Gastrocnemius medialis (tissue), 4 donors: ENCODE measurements around the gene CDK5RAP3. TPM values are rescaled to one million over a fixed set of nuclear protein-coding genes. Genes with fewer than 3 reads are reported as not detected.

Experiments used
- ATAC-seq, 2 donors: fragments of 150-250 bp; one replicate each; pipeline ENCODE4 v1.9.1; 2016
- DNase-seq, 2 donors: peaks; one replicate each; pipeline ENCODE4 v3.0.0-alpha.2; 2019
- H3K27ac ChIP-seq, 4 donors: fragments of 200-600 bp; sonication (generic); 1 replicate in 1 of 4; 2 replicates in 3 of 4; pipeline ENCODE4 v1.5.1; 2016 to 2018; ENCODE audit warnings: mild to moderate bottlenecking in 2 of 4, moderate library complexity in 1 of 4
- H3K27me3 ChIP-seq, 3 donors: fragments of 200-600 bp; sonication (generic) in 2 of 3; 1 replicate in 1 of 3; 2 replicates in 2 of 3; pipeline versions ENCODE4 v1.5.1 to v1.6.0; 2016 to 2019; ENCODE audit warnings: mild to moderate bottlenecking in 1 of 3, moderate library complexity in 1 of 3
- H3K36me3 ChIP-seq, 2 donors: fragments of 200-600 bp; sonication (generic) in 1 of 2; one replicate each; pipeline ENCODE4 v1.5.1; 2017 to 2018
- H3K4me1 ChIP-seq, 2 donors: fragments of 200-600 bp; sonication (generic) in 1 of 2; one replicate each; pipeline ENCODE4 v1.5.1; 2016 to 2017; ENCODE audit warnings: mild to moderate bottlenecking in 2 of 2
- H3K4me3 ChIP-seq, 4 donors: fragments of 200-600 bp; sonication (generic) in 3 of 4; 1 replicate in 1 of 4; 2 replicates in 3 of 4; pipeline ENCODE4 v1.5.1; 2016 to 2019; ENCODE audit warnings: mild to moderate bottlenecking in 2 of 4
- H3K9me3 ChIP-seq, 3 donors: fragments of 200-600 bp; sonication (generic) in 2 of 3; 1 replicate in 1 of 3; 2 replicates in 2 of 3; pipeline ENCODE4 v1.5.1; 2016 to 2019
- CTCF ChIP-seq, 5 experiments: fragments of 450-650 bp in 3 of 5; fragments of 200-600 bp in 2 of 5; sonication (generic) in 2 of 5; IDR thresholded peaks in 4 of 5; conservative IDR thresholded peaks in 1 of 5; 1 replicate in 4 of 5; 2 replicates in 1 of 5; pipeline ENCODE4 v1.5.1; 2016 to 2019; ENCODE audit warnings: antibody characterized with exemption in 5 of 5, mild to moderate bottlenecking in 3 of 5, moderate library complexity in 3 of 5
- POLR2A ChIP-seq, 2 donors: fragments of 450-650 bp; IDR thresholded peaks; one replicate each; pipeline ENCODE4 v1.6.1; 2017; ENCODE audit warnings: antibody characterized with exemption in 2 of 2, mild to moderate bottlenecking in 2 of 2, moderate library complexity in 2 of 2
- in situ Hi-C, 4 donors: fragments of 200-750 bp; cut with MboI; loops; one replicate each; pipeline versions ENCODE4 v1.15.0 to v1.8.0; 2017; ENCODE audit warnings: low sequenced_read_pairs in 4 of 4
- intact Hi-C: fragments of 100-400 bp; cut with DNase I; formaldehyde crosslinking; loops from one replicate; pipeline ENCODE4 v1.15.1; 2023; ENCODE audit warnings: low total_unique reads
- total RNA-seq, 4 donors: library from RNA; depleted of rRNA; stranded (reverse); fragments of >200 nt; gene quantifications; one replicate each; pipeline versions ENCODE4 v1.1.0 to v1.2.3, GENCODE V29; 2016

CDK5RAP3 gene
- total RNA-seq, 4 donors from 2014 or later, result 14.2 to 35.9 (median 27.8) TPM

- Histone ChIP-seq H3K27me3 (no peaks in the 10 kb centered on the region), H3K9me3 (no peaks in the 10 kb centered on the region), H3K4me3 (no peak overlapping the region), H3K4me1 (no peaks in the 10 kb centered on the region), H3K27ac (no peak overlapping the region), H3K36me3 (no peaks in the 10 kb centered on the region)
- in situ Hi-C loops, result no loop called here
- ATAC-seq (no peak), DNase-seq (no peak)
- intact Hi-C loops, result no loop called here
- no peak for TF ChIP-seq CTCF (IDR thresholded peaks at IDR 0.05 in 4 of 5, conservative IDR thresholded peaks at IDR 0.05 in 1 of 5)
- TF ChIP-seq POLR2A (IDR thresholded peaks at IDR 0.05), result no peak
Observed at GRCh38 chr17:47989159-47989558, 18.2 kb downstream of the CDK5RAP3 start.

- no peak overlapping the region for H3K27ac ChIP-seq
- no peaks in the 10 kb centered on the region for H3K36me3 ChIP-seq
- no peaks in the 10 kb centered on the region for H3K9me3 ChIP-seq
- no peak overlapping the region for H3K4me3 ChIP-seq
- no peaks in the 10 kb centered on the region for H3K27me3 ChIP-seq
- no peaks in the 10 kb centered on the region for H3K4me1 ChIP-seq
- no peak for DNase-seq
- TF ChIP-seq CTCF (IDR thresholded peaks at IDR 0.05 in 4 of 5, conservative IDR thresholded peaks at IDR 0.05 in 1 of 5), result no peak
- no peak for TF ChIP-seq POLR2A (IDR thresholded peaks at IDR 0.05)
- intact Hi-C loops (no loop called here), in situ Hi-C loops (no loop called here)
- no peak for ATAC-seq
Observed at GRCh38 chr17:47989700-47990099, 18.8 kb downstream of the CDK5RAP3 start.

GRCh38 chr17:47990962-47991731 is 20.2 kb downstream of the CDK5RAP3 start:
- Histone ChIP-seq H3K36me3 (no peaks in the 10 kb centered on the region), H3K4me3 (no peak overlapping the region), H3K27ac (no peak overlapping the region), H3K27me3 (no peaks in the 10 kb centered on the region), H3K4me1 (no peaks in the 10 kb centered on the region), H3K9me3 (no peaks in the 10 kb centered on the region)
- DNase-seq (no peak), ATAC-seq (no peak)
- TF ChIP-seq POLR2A (IDR thresholded peaks at IDR 0.05), result no peak
- no peak for TF ChIP-seq CTCF (IDR thresholded peaks at IDR 0.05 in 4 of 5, conservative IDR thresholded peaks at IDR 0.05 in 1 of 5)
- intact Hi-C loops (no loop called here), in situ Hi-C loops (no loop called here)

GRCh38 chr17:47992216-47992615 is 21.3 kb downstream of the CDK5RAP3 start:
- no peak for TF ChIP-seq CTCF (IDR thresholded peaks at IDR 0.05 in 4 of 5, conservative IDR thresholded peaks at IDR 0.05 in 1 of 5)
- no peak for TF ChIP-seq POLR2A (IDR thresholded peaks at IDR 0.05)
- in situ Hi-C loops (no loop called here), intact Hi-C loops (no loop called here)
- Histone ChIP-seq H3K36me3 (no peaks in the 10 kb centered on the region), H3K9me3 (no peaks in the 10 kb centered on the region), H3K27me3 (no peaks in the 10 kb centered on the region), H3K4me1 (no peaks in the 10 kb centered on the region), H3K4me3 (no peak overlapping the region), H3K27ac (no peak overlapping the region)
- ATAC-seq, result no peak
- no peak for DNase-seq
